HepG2 (cell line): ENCODE measurements around the gene PPP1R15A. TPM values are rescaled to one million over a fixed set of nuclear protein-coding genes. Genes with fewer than 3 reads are reported as not detected.

ENCODE experiments used
- BHLHE40 ChIP-seq: IDR thresholded peaks from 2 replicates; pipeline ENCODE4 v1.6.1; 2011; ENCODE audit warnings: low read length, improper control_type of control experiment
- GATA4 ChIP-seq: sonication (generic); IDR thresholded peaks from 2 replicates; pipeline ENCODE4 v1.6.1; 2016; ENCODE audit warnings: antibody characterized with exemption, low read depth, borderline replicate concordance
- KDM5B ChIP-seq: sonication (generic); formaldehyde crosslinking; IDR thresholded peaks from 2 replicates; pipeline ENCODE4 v1.4.0; 2020; ENCODE audit warnings: missing genetic modification reagents, mild to moderate bottlenecking, borderline replicate concordance
- MYNN ChIP-seq: sonication (generic); formaldehyde crosslinking; IDR thresholded peaks from 2 replicates; pipeline ENCODE4 v1.4.0; 2020; ENCODE audit warnings: mild to moderate bottlenecking, low read depth, missing genetic modification reagents
- SNAPC2 ChIP-seq: sonication (generic); formaldehyde crosslinking; IDR thresholded peaks from 2 replicates; pipeline ENCODE4 v1.8.1; 2022; ENCODE audit warnings: mild to moderate bottlenecking, missing genetic modification reagents
- ZBTB8A ChIP-seq: sonication (generic); formaldehyde crosslinking; IDR thresholded peaks from 2 replicates; pipeline ENCODE4 v1.4.0; 2020; ENCODE audit warnings: mild to moderate bottlenecking, low read depth, missing genetic modification reagents, borderline replicate concordance
- ZEB1 ChIP-seq: IDR thresholded peaks from 2 replicates; pipeline ENCODE4 v1.6.1; 2012; ENCODE audit warnings: mild to moderate bottlenecking, low read depth, inconsistent platforms; ENCODE audit not compliant: insufficient replicate concordance
- ZFY ChIP-seq: sonication (generic); formaldehyde crosslinking; IDR thresholded peaks from 2 replicates; pipeline ENCODE4 v1.4.0; 2020; ENCODE audit warnings: missing genetic modification reagents
- ZNF530 ChIP-seq: sonication (generic); formaldehyde crosslinking; IDR thresholded peaks from 2 replicates; pipeline ENCODE4 v1.5.0; 2020; ENCODE audit warnings: low read depth, mild to moderate bottlenecking, missing genetic modification reagents
- ZNF761 ChIP-seq: sonication (generic); formaldehyde crosslinking; conservative IDR thresholded peaks from 2 replicates; pipeline ENCODE4 v1.4.0; 2020; ENCODE audit warnings: mild to moderate bottlenecking, missing genetic modification reagents
- ZNF792 ChIP-seq: IDR thresholded peaks from 2 replicates; pipeline ENCODE4 v1.6.1; 2016
- ZSCAN29 ChIP-seq: sonication (generic); formaldehyde crosslinking; conservative IDR thresholded peaks from 2 replicates; pipeline ENCODE4 v1.4.0; 2020; ENCODE audit warnings: mild to moderate bottlenecking, missing genetic modification reagents
- polyA plus RNA-seq, 8 experiments: library from polyadenylated mRNA; depleted of rRNA in 3 of 8; stranded (reverse) in 7 of 8; unstranded in 1 of 8; fragments of >200 nt; fragmentation: Illumina TruSeq in 4 of 8; extraction: Trizol in 4 of 8; gene quantifications; 2 replicates each; pipeline versions ENCODE4 v1.2.1 to v1.2.3, GENCODE V29; 2011 to 2016; ENCODE audit warnings: low read depth in 4 of 8, missing spikeins in 1 of 8, mixed read lengths in 1 of 8; ENCODE audit not compliant: insufficient read depth in 1 of 8
- total RNA-seq, 5 experiments: library from RNA; depleted of rRNA; stranded (reverse); fragments of >200 nt; fragmentation: Illumina TruSeq; extraction: Trizol; gene quantifications; 2 replicates each; pipeline ENCODE4 v1.2.3, GENCODE V29; 2016; ENCODE audit warnings: low read depth in 1 of 5
- TF ChIP-seq, protein P1 (sequence below), 2 experiments: sonication (generic) in 1 of 2; formaldehyde crosslinking in 1 of 2; IDR thresholded peaks; 2 replicates each; pipeline versions ENCODE4 v1.6.1 to v1.9.0; 2014 to 2022; ENCODE audit warnings: antibody characterized with exemption in 1 of 2, borderline replicate concordance in 1 of 2, inconsistent platforms in 1 of 2, low read depth in 1 of 2, missing genetic modification reagents in 1 of 2
- TF ChIP-seq, protein P2 (sequence below): sonication (generic); formaldehyde crosslinking; IDR thresholded peaks from 2 replicates; pipeline ENCODE4 v1.9.0; 2021; ENCODE audit warnings: missing genetic modification reagents, borderline replicate concordance
- TF ChIP-seq, protein P3 (sequence below): sonication (generic); formaldehyde crosslinking; IDR thresholded peaks from 2 replicates; pipeline ENCODE4 v1.4.0; 2020; ENCODE audit warnings: missing genetic modification reagents, borderline replicate concordance

The PPP1R15A gene
- total and polyA plus RNA-seq, 2 of the 13 experiments (the other 11 are each of a cell fraction or from before 2014, with no cell fraction given) = 15.6 to 18.5 TPM

DNA sequence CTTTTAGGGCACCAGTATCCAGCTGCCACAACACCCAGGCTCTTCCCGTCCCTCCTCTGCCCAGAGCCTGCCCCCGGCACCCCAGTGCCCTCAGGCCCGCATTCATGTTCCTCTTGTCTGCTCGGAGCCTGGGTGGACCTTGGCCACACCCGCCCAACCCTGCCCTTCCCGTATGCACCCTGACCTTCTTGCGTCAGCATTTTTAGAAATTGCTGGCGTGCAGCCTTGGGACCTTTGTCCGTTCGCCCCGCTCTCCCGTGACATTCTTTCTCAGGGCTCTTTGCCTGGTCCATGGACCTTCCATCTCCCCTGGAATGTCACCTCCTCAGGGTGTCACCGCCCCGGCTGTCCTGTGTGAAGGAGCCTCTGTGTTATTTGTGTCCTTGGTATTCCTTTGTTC is 35.5 kb downstream of the PPP1R15A start (continued):
- TF ChIP-seq ZNF530 (no peak), ZEB1 (no peak), MYNN (no peak), SNAPC2 (CRISPR knock-in tag) (no peak), ZSCAN29 (CRISPR knock-in tag) (0 out of 2 replicates have a peak, but pooled peaks have one; percentile 14), GATA4 (no peak), ZBTB8A (CRISPR knock-in tag) (no peak), ZNF792 (CRISPR knock-in tag) (no peak), BHLHE40 (peak; percentile 75), KDM5B (CRISPR knock-in tag) (no peak), ZFY (0 out of 2 replicates have a peak, but pooled peaks have one; percentile 20), ZNF761 (CRISPR knock-in tag) (no peak)
- TF ChIP-seq, protein P1, sequence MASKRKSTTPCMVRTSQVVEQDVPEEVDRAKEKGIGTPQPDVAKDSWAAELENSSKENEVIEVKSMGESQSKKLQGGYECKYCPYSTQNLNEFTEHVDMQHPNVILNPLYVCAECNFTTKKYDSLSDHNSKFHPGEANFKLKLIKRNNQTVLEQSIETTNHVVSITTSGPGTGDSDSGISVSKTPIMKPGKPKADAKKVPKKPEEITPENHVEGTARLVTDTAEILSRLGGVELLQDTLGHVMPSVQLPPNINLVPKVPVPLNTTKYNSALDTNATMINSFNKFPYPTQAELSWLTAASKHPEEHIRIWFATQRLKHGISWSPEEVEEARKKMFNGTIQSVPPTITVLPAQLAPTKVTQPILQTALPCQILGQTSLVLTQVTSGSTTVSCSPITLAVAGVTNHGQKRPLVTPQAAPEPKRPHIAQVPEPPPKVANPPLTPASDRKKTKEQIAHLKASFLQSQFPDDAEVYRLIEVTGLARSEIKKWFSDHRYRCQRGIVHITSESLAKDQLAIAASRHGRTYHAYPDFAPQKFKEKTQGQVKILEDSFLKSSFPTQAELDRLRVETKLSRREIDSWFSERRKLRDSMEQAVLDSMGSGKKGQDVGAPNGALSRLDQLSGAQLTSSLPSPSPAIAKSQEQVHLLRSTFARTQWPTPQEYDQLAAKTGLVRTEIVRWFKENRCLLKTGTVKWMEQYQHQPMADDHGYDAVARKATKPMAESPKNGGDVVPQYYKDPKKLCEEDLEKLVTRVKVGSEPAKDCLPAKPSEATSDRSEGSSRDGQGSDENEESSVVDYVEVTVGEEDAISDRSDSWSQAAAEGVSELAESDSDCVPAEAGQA (IDR thresholded peaks at IDR 0.05; ENCODE audit: low read depth) = no peak
- TF ChIP-seq, protein P1 (CRISPR knock-in tag; IDR thresholded peaks at IDR 0.05; ENCODE audit: borderline replicate concordance) = no peak
- TF ChIP-seq, protein P2, sequence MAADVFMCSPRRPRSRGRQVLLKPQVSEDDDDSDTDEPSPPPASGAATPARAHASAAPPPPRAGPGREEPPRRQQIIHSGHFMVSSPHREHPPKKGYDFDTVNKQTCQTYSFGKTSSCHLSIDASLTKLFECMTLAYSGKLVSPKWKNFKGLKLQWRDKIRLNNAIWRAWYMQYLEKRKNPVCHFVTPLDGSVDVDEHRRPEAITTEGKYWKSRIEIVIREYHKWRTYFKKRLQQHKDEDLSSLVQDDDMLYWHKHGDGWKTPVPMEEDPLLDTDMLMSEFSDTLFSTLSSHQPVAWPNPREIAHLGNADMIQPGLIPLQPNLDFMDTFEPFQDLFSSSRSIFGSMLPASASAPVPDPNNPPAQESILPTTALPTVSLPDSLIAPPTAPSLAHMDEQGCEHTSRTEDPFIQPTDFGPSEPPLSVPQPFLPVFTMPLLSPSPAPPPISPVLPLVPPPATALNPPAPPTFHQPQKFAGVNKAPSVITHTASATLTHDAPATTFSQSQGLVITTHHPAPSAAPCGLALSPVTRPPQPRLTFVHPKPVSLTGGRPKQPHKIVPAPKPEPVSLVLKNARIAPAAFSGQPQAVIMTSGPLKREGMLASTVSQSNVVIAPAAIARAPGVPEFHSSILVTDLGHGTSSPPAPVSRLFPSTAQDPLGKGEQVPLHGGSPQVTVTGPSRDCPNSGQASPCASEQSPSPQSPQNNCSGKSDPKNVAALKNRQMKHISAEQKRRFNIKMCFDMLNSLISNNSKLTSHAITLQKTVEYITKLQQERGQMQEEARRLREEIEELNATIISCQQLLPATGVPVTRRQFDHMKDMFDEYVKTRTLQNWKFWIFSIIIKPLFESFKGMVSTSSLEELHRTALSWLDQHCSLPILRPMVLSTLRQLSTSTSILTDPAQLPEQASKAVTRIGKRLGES (CRISPR knock-in tag) = no peak
- TF ChIP-seq, protein P3, sequence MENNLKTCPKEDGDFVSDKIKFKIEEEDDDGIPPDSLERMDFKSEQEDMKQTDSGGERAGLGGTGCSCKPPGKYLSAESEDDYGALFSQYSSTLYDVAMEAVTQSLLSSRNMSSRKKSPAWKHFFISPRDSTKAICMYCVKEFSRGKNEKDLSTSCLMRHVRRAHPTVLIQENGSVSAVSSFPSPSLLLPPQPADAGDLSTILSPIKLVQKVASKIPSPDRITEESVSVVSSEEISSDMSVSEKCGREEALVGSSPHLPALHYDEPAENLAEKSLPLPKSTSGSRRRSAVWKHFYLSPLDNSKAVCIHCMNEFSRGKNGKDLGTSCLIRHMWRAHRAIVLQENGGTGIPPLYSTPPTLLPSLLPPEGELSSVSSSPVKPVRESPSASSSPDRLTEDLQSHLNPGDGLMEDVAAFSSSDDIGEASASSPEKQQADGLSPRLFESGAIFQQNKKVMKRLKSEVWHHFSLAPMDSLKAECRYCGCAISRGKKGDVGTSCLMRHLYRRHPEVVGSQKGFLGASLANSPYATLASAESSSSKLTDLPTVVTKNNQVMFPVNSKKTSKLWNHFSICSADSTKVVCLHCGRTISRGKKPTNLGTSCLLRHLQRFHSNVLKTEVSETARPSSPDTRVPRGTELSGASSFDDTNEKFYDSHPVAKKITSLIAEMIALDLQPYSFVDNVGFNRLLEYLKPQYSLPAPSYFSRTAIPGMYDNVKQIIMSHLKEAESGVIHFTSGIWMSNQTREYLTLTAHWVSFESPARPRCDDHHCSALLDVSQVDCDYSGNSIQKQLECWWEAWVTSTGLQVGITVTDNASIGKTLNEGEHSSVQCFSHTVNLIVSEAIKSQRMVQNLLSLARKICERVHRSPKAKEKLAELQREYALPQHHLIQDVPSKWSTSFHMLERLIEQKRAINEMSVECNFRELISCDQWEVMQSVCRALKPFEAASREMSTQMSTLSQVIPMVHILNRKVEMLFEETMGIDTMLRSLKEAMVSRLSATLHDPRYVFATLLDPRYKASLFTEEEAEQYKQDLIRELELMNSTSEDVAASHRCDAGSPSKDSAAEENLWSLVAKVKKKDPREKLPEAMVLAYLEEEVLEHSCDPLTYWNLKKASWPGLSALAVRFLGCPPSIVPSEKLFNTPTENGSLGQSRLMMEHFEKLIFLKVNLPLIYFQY (CRISPR knock-in tag) = peak; percentile 59; the same call in 1 of the 2 replicates
